Activated T-cell treated with anti-CD3 and anti-CD28 coated beads for 24 hours (primary cell): Measurements from ENCODE around the gene MXD4.

Experiments
- DNase-seq: peaks from one replicate; pipeline ENCODE4 v3.0.0-alpha.2; 2020; ENCODE audit warnings: low read depth

MXD4 gene

DNA sequence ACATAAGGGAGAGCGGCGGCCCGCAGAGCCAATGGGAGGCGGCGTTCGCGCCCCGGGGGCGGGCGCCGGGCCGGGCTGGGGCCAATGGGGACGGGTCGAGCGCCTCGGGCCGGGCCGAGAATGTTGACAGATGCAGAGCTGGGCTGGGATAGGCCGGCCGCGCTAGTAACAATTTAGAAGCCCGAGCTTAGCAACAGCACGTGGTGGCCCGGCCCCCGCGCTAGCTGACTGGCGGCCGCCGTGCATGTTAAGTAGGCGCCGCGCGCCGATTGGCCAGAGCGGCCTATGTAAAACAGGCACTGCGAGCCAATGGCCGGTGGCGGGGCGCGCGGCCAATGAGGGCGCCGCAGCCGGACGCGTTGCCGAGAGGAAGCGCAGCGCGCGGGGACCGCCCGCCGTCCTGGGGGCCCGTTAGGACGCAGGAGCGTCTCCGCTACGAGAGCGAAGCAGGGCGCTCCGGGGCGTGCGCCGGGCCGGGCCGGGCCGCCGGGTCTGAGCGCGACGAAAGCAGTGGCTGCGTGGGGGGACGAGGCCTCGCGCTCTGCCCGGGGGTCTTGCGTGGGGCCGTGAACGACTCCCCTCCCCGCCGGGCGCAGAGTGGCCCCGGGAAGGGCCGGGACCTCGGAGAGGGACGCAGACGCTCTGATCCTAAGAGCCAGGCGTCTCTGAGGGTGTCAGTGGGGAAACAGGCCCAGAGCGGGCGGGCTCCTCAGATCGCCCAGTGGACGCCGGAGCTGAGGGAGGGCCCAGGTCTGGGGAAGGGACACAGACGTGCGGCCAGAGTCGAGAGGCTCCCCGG is 435 bp upstream of the MXD4 start:
- peak; percentile 97 for DNase-seq

DNA sequence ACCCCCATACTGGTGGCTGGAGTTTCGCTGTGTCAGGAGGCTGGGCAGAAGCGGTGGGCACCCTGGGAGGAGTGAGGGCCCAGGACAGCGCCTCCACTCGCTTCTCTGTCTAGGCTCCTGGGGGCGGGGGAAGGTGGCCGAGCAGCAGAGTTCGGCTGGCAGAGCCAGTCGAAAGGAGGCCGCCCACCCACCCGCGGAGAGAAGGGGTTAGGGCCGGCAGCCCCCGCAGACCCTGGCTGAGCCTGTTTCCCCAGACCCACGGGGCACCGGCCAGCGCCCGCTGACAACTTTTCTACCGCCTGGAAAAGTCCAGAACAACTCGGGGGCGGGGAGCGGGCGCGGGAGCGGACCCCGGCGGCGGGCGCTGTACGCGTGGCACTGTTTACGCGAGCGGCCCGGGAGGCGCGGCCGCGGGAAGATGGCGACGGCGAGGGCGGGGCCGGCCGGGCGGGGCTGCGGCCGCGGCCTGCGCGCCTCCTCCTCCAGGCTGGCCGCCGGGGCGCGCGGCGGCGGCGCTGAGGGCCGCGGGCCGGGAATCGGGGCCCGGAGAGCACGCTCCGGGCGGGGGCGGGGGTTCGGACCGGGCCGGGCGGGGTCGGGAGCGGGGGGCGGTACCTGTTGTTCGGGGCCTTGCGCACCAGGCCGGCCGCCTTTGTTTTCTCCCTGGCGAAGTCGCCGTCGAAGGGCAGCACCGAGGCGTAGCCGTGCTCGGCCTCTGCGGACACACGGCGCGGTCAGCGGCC is 628 bp downstream of the MXD4 start:
- peak; percentile 39 for DNase-seq

DNA sequence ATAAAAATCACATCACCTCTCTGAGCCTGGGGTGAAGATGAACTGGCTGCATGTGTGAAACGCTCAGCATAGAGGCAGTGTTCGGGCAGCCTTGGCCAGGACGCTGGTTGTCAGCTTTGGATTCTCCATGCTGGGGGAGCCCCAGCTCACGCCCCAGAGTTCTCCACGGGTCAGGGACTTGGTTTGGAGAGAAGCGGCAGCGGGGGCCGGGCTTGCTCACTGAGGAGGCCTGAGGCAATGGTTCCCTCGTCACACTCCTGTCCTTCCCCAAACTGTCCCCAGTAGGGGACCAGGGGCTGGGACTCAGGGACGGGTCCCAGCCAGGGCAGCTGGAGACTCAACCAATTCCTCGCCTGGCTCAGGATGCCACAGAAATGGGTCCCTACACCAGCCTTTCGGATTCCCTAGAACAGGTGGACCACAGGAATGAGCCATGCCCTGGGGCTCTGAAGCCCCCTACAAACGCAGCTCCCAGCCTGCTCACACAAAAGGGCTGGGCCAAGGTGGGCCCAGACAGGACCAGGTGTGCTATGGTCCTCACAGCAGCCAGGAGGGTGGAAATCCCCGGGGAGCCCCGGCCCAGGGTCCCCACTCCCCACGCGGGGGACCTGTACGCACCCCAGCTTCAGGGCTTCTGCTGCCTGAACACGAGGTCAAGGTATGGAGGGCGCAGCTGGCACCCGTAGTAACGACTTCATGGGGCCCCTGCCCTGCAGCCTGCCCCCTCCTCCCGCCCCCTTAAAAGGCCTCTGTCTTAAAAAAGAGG is 1.4 kb downstream of the MXD4 start:
- no peak for DNase-seq

DNA sequence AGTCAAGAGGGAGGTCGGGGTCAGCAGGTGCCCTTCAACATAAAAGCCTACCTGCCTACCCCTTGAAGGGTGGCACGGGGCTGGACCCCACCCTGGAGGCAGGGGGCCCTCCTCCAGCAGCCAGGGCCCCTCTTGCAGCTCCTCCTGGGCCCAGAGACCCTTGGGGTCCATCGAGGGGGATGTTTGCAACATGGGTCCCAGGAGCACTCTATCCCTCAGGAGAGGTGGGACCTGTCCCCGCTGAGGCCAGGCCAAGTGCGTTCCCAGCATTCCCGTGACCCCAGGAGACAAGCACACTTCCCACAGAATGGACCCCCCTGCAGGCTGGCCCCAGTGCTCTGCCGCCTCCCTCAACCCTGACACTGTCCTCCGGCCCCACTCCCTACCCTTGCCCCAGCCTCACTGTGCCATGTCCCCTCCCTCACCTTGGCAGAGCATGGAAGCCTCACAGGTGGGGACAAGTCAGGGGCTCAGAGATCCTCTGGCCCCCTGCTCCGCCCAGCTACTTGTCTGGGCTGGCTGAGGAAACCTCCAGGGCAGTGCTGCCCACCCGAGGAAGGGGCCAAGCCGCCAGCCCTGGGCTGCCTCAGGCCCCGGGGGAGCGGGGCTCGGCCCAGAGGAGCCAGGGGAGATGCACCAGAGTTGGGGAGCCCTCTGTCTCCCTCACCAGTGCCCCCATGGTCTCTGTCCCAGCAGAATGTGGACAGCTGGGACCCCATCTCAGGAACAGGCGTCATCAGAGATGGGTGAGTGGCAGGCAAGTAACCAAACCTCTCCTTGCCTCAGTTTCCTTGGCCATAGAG is 2.2 kb downstream of the MXD4 start:
- DNase-seq, result no peak

DNA sequence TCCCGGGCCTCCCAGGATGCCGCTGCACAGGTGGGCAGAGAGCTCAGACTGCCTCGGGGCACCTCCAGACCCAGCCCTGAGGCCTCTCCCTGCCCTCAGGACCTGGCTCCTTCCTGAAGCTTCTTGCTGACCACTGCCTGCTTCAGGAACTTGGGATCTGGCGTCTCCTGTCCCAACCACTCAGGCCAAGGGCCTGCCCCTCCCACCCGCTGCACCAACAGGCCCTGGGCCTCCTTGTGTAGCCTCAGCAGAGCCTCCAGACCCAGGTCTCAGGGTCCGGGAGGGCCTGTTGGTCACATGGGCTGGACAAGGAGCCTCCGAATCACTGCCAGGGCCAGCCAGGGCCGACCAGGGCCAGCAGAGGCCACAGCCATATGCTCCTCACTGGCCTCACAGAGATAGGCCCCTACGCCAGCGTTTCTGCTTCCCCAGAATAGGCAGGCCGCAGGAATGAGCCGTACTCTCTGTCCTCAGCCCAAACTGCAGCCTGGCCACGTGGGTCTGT is 2.8 kb downstream of the MXD4 start:
- DNase-seq, result no peak

DNA sequence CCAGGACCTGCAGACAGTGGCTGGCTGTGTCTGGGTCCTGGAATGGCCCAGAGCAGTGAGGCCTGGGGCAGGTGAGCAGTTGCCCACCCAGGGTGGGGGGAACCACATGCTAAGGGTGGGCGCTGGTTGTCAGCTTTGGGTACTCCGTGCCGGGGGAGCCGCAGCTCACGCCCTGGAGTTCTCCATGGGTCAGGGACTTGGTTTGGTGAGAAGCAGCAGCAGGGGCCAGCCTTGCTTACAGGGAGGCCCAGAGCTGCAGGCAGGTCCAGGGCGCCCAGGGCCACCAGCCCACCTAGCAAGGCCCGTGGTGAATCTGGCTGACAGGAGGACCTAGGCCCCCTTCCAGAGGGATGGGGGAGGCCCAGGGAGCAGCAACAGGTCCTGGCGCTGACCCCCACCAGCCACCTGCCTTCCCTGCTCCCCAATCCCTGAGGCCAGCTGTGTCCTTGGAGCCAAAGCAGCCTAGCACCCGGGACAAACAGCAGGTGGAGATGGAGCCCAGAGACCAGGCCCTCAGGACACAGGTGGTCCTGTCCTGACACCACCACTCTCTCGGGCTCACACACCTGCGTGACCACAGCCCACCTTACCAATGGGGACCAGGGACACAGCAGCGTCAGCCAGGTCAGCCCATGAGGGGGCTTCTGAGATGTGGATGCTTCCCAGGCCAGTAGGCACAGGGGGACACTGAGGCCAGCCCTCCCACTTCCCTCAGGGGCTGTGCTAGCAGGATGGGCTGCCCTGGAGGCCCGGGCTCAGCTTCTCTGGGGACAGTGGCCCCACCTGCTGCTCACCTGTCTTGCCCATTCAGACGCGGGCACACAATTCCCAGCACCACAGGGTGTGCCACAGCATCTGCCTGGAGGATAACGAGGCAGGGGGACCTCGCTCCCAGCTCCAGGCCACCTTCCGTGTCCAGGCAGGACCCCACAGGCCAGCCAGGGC is 3.5 kb downstream of the MXD4 start:
- DNase-seq, result no peak

DNA sequence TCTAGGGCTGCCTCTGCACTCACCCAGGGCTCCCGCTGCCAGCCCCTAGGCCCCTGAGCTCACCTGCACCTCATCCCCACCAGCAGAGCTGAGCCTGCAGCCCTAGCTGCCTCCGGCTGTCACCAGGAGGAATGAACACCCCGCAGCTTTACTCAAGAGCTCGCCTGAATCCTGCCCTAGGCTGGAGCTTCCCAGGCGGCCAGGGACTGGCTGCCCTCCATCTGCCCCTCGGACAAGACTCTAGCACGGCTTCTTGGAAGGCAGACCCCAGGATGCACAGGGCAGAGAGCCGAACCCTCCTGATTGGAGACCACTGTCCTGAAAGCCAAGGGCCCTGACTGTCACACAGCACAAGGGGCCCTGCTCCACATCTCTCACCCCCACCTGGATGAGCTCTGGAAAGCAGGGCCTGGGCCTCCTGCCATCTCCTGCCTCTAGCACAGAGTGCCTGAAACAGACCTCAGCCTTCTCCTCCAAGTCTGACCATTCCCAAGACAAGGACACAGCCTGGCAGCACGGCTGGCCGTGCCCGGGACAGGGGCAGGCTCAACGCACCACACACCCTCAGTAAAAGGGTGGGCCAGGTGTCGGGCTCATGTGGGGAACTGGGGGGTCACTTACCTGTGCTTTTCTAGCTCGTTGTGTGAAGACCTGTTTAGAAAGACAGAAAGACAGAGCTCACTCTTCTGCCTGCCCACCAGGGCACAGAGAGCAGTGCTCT is 4.4 kb downstream of the MXD4 start:
- no peak for DNase-seq

DNA sequence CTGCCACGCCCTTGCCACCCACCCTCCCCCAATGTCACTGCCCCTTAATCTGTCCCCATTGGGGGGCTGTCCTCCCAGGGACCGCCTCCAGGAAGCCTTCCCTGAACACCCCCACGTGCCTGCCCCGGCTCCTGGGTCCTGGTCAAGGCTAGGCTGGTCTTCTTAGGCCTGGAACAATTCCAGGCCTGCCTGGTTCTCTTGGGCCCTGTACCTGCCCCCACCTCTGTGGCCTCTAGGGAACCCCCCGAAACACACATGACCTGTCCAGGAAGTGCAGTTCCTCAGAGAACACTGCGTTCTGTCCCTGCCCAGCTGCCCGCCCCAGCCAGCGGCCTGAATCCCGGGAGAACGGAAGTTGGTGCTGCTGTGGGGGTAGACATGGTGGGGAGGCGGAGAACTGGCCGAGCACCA is 5.1 kb downstream of the MXD4 start:
- no peak for DNase-seq

DNA sequence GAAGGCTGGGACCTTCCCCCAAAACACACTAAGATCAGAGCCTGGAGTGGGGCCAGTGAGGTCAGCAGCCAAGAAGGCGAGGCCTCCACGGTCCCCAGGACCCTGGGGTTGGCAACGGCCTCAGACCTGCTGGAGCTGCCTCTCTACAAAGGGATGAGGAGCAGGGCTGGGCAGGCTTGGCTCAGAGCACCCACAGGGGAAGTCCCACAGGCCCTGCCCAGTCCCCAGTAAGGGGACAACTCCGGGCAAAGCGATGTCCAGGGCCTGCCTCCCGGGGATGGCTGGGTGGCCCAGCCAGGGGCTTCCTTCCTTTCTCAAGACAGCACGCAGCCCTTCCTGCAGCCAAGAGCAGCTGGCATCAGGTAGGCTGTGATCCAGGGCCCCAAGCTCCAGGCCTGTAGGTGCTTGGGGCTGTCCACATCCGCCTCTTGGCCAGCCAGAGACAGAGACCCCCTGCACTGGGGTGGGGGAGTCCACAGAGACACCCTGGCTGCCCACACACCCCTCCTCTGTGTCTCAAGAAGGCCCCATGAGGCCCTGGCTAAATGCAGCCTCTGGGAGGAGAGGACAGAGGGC is 5.7 kb downstream of the MXD4 start:
- no peak for DNase-seq

DNA sequence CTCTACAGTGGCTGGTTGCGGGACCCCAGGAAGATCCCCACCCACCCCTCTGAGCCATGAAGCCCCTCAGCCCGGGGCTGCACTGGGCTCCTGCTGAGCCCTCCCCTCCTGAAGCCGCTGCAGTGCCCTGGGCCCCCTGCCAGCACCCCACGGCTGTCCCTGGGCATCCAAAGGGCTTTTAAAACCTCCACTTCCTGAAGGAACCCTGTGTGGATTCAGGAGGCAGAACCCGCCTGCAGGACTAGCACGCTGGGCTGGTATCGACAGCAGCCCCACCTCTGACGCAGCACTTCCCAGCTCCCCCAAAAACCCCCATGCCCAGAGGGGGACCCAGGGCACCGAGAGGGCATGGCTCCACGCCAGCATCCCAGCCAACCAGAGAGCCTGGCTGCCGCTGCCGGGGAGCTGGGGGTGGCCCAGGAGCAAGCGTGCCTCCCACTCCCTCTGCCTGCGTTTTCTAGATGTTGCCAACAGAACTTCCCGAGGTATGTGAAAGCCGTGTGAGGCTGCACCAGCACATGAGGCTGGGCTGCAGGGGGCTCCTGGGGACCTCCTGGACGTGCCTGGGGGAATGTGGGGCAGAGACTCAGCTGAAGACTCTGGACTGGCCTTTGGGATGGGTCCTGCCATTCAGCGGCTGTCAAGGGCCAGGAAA is 6.3 kb downstream of the MXD4 start:
- DNase-seq, result no peak

DNA sequence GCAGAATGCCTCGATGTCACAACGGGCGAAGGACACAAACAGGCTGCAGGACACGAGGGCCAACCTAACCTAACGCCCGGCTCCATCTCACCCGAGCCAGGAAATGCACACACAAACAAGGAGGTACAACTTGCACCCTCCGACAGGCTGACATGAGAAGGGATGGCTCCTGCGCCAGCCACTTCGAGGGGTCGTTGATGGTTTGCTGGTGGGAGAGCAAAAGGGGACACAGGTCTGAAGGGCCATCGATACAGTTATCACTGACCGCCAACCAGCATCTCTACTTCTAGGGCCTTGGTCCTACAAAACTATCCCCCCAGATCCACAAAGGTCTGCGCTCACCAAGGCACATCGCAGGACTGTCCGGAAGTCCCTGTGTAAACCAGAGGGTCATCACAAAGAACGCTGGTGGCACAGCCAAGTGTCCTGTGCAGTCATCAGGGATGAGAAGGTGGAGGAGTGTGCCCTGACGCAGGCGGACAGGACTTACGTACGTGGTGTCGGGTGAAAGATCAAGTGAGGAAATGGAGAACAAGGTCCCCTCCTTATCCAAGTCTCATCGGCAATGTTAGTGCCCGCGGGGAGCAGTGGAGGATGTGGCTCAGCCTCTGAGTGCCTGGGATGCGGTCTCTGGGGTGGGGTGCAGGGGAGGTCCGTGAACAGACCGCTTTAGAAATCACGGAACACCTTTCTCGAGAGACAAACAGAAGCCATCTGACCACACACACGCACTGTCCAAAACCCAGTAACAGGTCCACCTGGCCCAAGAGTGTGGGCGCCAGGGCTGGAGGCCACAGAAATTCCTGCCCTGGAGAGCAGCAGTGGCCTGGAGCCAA is 7.0 kb downstream of the MXD4 start:
- DNase-seq, result no peak

- DNase-seq, result no peak
Measured at GRCh38 chr4:2253160-2254084, 8.5 kb downstream of the MXD4 start.

GRCh38 chr4:2252530-2253091 is 9.3 kb downstream of the MXD4 start:
- DNase-seq, result no peak

GRCh38 chr4:2251795-2252529 is 9.9 kb downstream of the MXD4 start:
- DNase-seq, result no peak

GRCh38 chr4:2251073-2251794 is 10.7 kb downstream of the MXD4 start:
- DNase-seq, result no peak
